ES-I3 (cell line): ENCODE results near the gene CDC42BPA.

Experiments used
- H3K36me3 ChIP-seq: 2 replicates; pipeline ENCODE4 v1.6.1; 2013; ENCODE audit warnings: mild to moderate bottlenecking, low read length, control low read depth, moderate library complexity; ENCODE audit not compliant: insufficient read depth
- H3K4me1 ChIP-seq: 2 replicates; pipeline ENCODE4 v1.6.1; 2013; ENCODE audit warnings: mild to moderate bottlenecking, control low read depth, low read length; ENCODE audit not compliant: insufficient read depth
- H3K9ac ChIP-seq: 2 replicates; pipeline ENCODE4 v1.6.1; 2013; ENCODE audit warnings: low read depth, mild to moderate bottlenecking, low read length, moderate library complexity
- H3K9me3 ChIP-seq: 2 replicates; pipeline ENCODE4 v1.6.1; 2013; ENCODE audit warnings: mild to moderate bottlenecking, low read length, moderate library complexity; ENCODE audit not compliant: control insufficient read depth, insufficient read depth

The CDC42BPA gene

DNA sequence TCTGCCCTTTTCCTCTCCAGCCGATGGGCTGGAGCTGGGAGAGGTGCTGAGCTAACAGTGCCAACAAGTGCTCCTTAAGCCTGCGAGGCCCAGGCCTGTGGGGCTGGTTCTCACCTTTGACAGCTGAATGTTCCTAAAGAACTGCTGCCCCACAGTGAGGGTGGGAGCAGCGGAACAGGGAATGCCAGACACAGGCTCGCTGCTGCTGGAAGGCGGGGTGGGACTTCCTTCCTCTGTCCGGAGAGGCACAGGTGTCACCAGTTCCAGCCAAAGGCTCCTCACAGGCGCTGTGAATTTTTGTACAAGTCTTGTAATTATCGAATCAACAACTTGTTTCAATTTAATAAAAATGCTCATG lies 331.1 kb downstream of the CDC42BPA start:
- Histone ChIP-seq H3K9me3 (no peaks in the 10 kb centered on the region), H3K36me3 (peaks cover 6% of the 10 kb centered on the region; the same call in 1 of the 2 replicates), H3K4me1 (no peaks in the 10 kb centered on the region), H3K9ac (no peak overlapping the region)

DNA sequence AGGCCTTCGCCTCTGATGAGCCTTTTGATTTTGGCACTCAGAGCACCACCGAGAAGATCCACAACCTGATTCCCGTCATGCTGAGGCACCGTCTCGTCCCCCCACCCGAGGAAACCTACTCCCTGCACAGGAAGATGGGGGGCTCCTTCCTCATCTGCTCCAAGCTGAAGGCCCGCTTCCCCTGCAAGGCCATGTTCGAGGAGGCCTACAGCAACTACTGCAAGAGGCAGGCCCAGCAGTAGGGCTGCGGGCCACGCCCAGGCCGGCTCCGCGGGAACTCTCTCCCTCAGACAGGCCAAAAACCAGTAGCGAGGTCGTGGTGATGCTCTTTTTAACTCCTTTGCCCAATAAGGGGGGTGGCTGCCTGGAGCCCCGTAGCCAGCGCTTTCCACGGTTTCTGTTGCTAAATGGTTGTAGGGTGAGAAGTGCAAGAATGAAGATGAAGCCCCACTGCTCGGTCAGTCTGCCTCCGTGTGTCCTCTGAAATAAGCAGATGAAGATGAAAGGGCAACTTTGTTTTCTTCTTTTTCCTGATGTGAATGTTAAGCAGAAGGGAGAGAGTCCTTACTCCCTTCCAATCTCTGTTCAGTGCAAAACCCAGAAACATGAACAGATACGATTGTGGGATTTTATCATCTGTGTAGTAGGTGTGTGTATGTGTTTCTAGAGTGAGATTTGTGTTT lies 331.7 kb downstream of the CDC42BPA start:
- H3K36me3 ChIP-seq, result peaks cover 6% of the 10 kb centered on the region; the same call in 1 of the 2 replicates
- no peaks in the 10 kb centered on the region for H3K4me1 ChIP-seq
- no peaks in the 10 kb centered on the region for H3K9me3 ChIP-seq
- no peak overlapping the region for H3K9ac ChIP-seq

DNA sequence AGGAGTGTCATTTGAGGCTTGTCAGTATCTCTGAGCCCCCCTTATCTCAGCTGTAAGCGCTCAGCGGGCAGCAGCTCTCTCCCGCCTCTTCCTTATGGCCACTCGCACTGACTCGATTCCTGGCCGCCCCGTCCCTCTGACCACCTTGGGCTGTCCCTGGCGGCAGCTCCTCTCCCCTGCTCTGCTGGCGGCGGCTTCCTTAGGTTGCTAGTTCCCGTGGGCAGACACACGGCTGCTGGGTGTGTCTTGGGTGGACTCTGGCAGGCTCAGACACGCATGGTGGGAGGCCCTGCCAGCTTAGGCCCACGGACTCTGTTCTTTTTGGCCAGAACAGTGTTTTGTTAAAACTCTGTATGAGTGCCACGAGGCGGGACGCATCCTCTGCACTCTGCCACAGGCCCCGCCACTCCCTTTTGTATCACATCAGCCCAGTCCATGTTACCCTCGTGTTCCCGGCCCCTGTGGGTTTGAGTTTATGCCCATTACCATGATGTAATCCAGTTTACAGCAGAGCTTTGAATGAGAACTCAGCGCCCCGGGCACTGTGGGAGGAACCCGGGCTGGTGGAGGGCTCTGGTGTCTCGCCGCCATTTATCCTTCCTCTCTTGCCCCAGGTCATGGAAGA lies 332.3 kb downstream of the CDC42BPA start:
- Histone ChIP-seq H3K36me3 (peaks cover 6% of the 10 kb centered on the region; the same call in 1 of the 2 replicates), H3K9me3 (no peaks in the 10 kb centered on the region), H3K4me1 (no peaks in the 10 kb centered on the region), H3K9ac (no peak overlapping the region)

DNA sequence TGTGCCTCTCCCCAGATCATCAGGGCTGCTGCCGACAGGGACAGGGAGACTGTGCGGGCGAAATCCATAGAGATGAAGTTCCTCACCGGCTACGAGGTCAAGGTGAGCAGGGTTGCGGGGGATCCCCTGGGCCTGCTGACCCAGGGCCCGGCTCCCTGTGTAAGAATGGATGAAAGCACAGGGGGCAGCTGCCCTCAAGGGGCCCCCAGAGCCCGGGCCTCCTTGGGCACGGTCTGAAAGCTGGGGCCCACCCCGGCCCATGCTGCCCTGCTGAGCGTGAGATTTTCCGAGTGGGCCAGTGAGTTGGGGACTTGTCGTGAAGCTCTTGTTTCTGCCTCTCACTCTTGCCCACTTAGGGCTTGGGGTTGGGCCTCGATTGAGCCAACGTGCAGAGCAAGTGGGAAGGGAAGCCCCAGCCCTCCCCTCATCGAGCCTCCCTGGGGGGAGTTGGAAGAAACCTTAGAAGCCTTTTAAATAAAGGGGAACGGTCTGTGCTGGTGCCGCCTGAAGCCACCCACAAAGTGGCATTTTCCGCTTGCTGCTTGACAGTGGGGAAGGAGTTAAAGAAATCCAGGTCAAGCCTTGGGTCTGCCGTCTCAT lies 333.0 kb downstream of the CDC42BPA start:
- H3K9me3 ChIP-seq, result no peaks in the 10 kb centered on the region
- H3K9ac ChIP-seq, result no peak overlapping the region
- peaks cover 2% of the 10 kb centered on the region; the same call in 1 of the 2 replicates for H3K36me3 ChIP-seq
- H3K4me1 ChIP-seq, result no peaks in the 10 kb centered on the region

DNA sequence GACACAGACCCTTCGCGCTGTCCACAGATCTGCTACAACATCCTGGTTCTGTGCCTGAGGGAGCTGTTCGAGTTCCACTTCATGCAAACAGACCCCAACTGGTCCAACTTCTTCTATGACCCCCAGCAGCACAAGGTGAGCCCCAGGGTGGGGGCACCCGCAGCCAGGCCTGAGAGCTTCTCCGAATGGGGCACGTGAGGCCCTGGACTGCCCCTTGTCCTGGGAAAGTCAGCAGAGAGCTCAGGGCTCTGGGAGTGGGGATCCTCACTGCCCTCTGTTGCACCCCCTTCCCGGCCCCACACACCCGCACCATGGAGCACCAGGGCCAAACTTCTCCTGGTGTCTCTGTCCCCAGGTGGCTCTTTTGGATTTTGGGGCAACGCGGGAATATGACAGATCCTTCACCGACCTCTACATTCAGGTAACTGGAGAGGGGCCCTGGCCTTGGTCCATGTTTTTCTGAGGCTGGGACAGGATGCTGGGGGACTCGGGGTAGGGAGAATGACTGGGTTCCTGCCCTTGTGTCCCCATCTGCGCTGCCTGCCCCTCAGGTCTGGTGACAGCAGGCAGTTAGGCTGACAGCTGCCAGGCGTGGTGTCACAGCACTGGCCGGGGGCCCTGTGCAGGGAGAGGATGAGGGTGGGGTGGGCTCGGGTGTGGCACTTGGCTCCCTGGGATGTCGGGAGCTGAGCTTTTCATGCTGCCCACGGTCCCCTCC lies 333.6 kb downstream of the CDC42BPA start:
- Histone ChIP-seq H3K4me1 (no peaks in the 10 kb centered on the region), H3K9ac (no peak overlapping the region), H3K9me3 (no peaks in the 10 kb centered on the region), H3K36me3 (peaks cover 2% of the 10 kb centered on the region; the same call in 1 of the 2 replicates)

DNA sequence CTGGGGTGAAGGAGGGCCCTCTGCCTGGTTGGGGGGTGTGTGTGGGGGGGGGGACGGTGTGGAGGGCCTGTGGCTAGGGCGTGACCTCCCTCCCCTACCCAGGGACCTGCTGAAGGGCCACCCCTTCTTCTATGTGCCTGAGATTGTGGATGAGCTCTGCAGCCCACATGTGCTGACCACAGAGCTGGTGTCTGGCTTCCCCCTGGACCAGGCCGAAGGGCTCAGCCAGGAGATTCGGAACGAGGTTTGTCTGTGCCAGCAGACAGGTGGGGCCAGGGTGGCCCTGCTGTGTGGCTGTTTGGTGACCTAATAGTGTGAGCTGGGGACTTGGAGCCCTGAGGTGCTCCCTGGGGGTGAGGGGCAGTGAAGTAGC lies 334.3 kb downstream of the CDC42BPA start:
- Histone ChIP-seq H3K36me3 (peaks cover 2% of the 10 kb centered on the region; the same call in 1 of the 2 replicates), H3K9me3 (no peaks in the 10 kb centered on the region), H3K9ac (no peak overlapping the region), H3K4me1 (no peaks in the 10 kb centered on the region)

DNA sequence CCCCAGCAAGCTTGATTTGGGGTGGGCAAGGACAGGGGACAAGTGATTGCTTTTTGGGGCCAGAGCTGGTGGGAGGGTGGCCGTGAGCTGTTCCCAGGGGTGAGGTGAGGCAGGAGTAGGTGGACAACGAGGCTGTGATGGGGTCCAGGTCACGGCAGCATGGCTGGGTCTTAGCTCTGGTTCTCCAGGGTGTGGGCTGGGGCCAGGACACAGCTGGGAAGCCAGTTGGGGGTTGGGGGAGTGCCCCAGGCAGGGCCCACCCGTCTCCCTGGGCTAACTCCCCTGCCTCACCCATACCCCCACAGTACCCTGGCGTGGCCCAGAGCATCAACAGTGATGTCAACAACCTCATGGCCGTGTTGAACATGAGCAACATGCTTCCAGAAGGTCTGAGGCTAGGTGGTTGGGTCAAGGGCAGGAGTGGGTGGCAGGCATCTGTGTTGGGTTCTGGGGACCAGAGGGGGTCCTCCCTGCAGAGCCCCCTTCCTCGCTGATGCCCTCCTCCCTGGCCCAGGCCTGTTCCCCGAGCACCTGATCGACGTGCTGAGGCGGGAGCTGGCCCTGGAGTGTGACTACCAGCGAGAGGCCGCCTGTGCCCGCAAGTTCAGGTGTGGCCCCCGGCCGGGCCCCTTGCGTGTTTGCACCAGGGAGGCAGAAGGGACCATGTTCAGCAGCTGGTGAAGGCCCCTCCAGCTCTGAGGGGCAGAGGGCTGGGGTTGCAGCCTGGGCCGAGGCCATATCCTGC lies 334.9 kb downstream of the CDC42BPA start:
- Histone ChIP-seq H3K9ac (no peak overlapping the region), H3K9me3 (no peaks in the 10 kb centered on the region), H3K36me3 (peaks cover 2% of the 10 kb centered on the region; the same call in 1 of the 2 replicates), H3K4me1 (no peaks in the 10 kb centered on the region)

DNA sequence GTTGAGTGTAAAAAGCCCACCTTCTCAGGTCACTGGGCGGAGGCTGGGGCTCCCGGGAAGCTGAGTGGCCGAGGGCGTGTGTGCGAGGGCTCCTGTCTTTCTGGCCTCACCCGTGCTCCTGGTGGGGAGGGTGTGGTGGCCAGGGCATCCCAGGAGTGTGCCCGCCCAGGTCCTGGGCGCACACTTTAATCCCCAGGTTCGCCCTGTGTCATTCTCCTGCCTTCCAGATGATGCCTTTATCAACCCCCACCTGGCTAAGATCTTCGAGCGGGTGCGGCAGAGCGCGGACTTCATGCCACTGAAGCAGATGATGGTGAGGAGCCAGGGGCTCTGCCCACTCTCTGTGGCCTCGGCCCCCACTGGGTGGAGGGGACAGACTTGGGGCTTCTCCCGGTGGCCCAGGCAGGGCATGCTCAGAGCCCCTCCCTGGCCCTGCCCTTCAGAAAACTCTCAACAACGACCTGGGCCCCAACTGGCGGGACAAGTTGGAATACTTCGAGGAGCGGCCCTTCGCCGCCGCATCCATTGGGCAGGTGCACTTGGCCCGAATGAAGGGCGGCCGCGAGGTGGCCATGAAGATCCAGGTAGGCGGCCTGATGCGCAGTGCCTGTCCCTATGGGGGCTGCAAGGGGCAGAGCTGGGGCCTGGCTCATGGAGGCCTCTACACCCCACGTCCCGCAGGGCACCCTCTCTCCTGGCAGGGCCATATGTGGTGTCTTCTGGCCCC lies 335.7 kb downstream of the CDC42BPA start:
- Histone ChIP-seq H3K9ac (no peak overlapping the region), H3K4me1 (no peaks in the 10 kb centered on the region), H3K36me3 (peaks cover 2% of the 10 kb centered on the region; the same call in 1 of the 2 replicates), H3K9me3 (no peaks in the 10 kb centered on the region)

DNA sequence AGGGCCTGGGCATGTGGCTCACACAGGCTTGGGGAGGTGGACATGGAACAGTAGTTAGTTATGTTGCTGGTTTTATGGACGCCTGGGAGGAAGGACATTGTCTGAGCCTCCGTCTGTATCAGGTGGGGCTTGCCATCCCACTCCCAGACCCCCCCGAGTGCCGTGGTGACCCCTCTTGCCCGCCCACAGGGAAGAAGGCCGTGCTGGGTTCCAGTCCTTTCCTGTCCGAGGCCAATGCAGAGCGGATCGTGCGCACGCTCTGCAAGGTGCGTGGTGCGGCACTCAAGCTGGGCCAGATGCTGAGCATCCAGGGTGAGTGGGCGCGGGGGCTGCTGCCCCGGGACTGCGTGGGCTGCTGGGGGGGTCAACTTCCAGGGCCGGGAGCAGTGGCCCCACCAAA lies 336.5 kb downstream of the CDC42BPA start:
- H3K4me1 ChIP-seq, result no peaks in the 10 kb centered on the region
- H3K36me3 ChIP-seq, result peaks cover 2% of the 10 kb centered on the region; the same call in 1 of the 2 replicates
- no peaks in the 10 kb centered on the region for H3K9me3 ChIP-seq
- H3K9ac ChIP-seq, result no peak overlapping the region

DNA sequence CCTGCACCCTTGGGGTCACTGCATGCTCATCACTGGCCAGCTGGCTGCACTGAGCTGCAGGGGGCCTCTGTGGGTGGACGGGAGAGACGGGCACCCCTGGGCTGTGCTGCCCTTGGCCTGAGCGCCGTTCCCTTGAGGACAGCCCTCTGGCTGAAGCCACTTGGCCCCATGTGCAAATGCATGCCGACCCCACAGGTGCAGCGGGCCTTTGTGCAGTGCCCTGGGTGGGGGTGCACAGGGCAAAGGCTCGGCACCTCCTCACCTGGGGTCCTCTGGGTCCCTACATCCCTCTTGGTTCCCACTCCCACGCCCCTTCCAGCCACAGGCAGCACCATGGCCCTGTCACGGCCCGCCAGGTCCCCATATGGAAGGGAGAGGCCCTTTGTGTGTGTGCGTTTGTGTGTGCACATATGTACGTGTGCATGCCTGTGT lies 336.9 kb downstream of the CDC42BPA start:
- H3K4me1 ChIP-seq, result no peaks in the 10 kb centered on the region

DNA sequence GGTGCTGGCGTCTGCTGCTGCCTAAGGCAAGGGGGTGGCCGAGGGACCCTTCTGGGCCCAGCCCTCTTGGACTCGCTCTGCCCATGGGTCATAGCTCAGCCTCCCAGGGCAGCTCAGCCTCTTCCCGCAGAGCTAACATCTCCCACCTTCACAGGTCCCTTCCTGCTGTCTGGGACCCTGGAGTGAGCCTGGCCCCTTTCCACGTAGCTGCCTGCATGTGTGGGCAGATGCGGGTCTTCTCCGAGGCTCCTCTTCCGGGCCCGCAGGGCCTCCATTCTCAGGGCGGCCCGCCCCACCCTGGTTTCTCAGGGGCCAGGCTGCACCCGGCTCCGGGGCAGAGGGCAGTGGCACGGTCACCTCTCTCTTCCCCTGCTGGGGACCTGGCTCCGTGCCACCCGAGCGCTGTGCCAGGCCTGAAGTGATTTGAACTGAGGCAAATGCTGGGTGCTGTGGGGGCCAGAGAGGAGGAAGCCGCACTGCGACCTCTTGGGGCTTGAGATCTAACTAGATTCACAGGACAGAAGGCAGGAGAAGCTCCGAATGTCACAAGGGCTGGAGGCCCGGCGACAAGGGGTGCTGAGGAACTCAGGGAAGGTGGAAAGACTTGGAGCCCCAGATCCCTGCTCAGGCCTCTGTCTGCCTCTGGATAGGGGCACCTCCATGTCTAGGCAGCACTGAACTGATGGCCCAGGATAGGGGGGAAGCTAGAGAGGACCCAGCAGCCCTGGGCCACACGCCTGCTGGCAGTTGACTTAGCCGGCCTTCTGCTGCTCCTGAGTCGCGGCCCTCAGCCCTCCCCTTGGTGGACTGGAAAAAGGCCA lies 337.5 kb downstream of the CDC42BPA start:
- H3K4me1 ChIP-seq, result no peaks in the 10 kb centered on the region
- H3K9ac ChIP-seq, result no peak overlapping the region
- no peaks in the 10 kb centered on the region for H3K36me3 ChIP-seq
- no peaks in the 10 kb centered on the region for H3K9me3 ChIP-seq

More for the DNA sequence above, 336.9 kb downstream of the CDC42BPA start:
- H3K36me3 ChIP-seq, result peaks cover 2% of the 10 kb centered on the region; the same call in 1 of the 2 replicates
- no peak overlapping the region for H3K9ac ChIP-seq
- H3K9me3 ChIP-seq, result no peaks in the 10 kb centered on the region

DNA sequence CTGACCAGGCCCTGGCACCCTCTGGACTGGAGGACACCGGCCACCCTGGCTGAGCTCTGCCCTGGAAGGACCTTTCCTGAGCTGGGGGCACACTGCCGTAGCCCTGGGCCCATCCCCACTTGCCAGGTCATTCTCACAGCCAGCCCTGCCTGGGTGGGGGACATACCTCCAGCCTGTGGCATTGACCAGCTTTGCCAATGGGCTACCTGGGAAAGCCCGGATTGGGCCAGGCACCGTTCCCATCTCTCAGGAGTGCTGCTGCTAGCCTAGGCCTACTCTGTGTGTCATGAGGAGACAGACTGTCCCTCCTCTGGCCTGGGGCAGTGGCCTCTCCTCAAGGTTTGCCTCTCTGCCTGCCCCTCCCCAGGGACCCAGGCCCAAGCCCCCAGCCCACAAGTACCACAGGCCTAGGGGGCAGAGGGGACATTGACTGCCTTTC lies 338.2 kb downstream of the CDC42BPA start:
- no peaks in the 10 kb centered on the region for H3K9me3 ChIP-seq
- no peaks in the 10 kb centered on the region for H3K36me3 ChIP-seq
- no peak overlapping the region for H3K9ac ChIP-seq
- H3K4me1 ChIP-seq, result no peaks in the 10 kb centered on the region
